Right atrium auricular region (tissue), 2 donors: Measurements from ENCODE around the gene FXYD5. TPM values are rescaled to one million over a fixed set of nuclear protein-coding genes. Genes with fewer than 3 reads are reported as not detected.

Experiments used
- DNase-seq: peaks from one replicate; pipeline ENCODE4 v3.0.0-alpha.2; 2019; ENCODE audit warnings: low spot score
- H3K27ac ChIP-seq, 2 donors: fragments of 200-600 bp; sonication (generic); 1 replicate in 1 of 2; 2 replicates in 1 of 2; pipeline ENCODE4 v1.5.1; 2016 to 2019
- H3K27me3 ChIP-seq, 2 donors: fragments of 200-600 bp; sonication (generic); one replicate each; pipeline versions ENCODE4 v1.5.1 to v1.6.0; 2017 to 2019
- H3K36me3 ChIP-seq: fragments of 200-600 bp; sonication (generic); one replicate; pipeline ENCODE4 v1.5.1; 2016
- H3K4me1 ChIP-seq, 2 donors: fragments of 200-600 bp; sonication (generic); one replicate each; pipeline versions ENCODE4 v1.5.1 to v1.6.0; 2017 to 2019
- H3K4me3 ChIP-seq, 2 donors: fragments of 200-600 bp; sonication (generic); 1 replicate in 1 of 2; 2 replicates in 1 of 2; pipeline ENCODE4 v1.5.1; 2017 to 2019; ENCODE audit warnings: mild to moderate bottlenecking in 1 of 2, moderate library complexity in 1 of 2
- H3K9me3 ChIP-seq, 2 donors: fragments of 200-600 bp; sonication (generic); one replicate each; pipeline ENCODE4 v1.5.1; 2019
- total RNA-seq, 2 donors: library from RNA; depleted of rRNA; stranded (reverse); fragments of >200 nt; gene quantifications; one replicate each; pipeline ENCODE4 v1.1.0, GENCODE V29; 2016
- TF ChIP-seq, protein P1 (sequence below), 2 donors: fragments of 200-600 bp; sonication (generic); IDR thresholded peaks; one replicate each; pipeline ENCODE4 v1.5.1; 2019; ENCODE audit warnings: antibody characterized with exemption in 2 of 2

FXYD5 gene
- total RNA-seq, 2 donors from 2014 or later: 31.3 to 77.7 TPM

DNA sequence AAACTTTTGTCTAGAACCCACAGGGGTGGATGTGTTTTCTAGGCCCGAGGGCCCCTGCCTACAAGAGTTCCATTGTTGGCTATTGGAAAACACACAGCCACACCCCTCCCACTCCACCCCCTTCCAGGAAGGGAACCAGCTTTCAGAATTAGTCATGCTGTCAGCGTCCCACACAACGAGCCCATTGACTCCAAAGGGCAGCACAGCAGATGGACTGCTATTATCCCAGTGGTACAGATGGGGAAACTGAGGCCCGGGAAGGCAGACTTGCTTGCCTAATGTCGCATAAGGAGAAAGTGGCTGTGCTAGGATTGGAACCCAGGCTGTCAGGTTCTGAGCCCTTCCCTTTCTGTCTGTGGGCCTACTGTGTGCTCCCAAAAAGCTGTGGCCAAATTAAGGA lies 47.0 kb upstream of the FXYD5 start:
- Histone ChIP-seq H3K27ac (peak overlapping the region in 1 of 2 donors; percentile 1), H3K4me3 (no peak overlapping the region), H3K36me3 (no peaks in the 10 kb centered on the region), H3K4me1 (peaks cover 0 to 6% of the 10 kb centered on the region in 2 donors), H3K9me3 (no peaks in the 10 kb centered on the region), H3K27me3 (no peaks in the 10 kb centered on the region)
- DNase-seq: peak; percentile 77
- TF ChIP-seq, protein P1, sequence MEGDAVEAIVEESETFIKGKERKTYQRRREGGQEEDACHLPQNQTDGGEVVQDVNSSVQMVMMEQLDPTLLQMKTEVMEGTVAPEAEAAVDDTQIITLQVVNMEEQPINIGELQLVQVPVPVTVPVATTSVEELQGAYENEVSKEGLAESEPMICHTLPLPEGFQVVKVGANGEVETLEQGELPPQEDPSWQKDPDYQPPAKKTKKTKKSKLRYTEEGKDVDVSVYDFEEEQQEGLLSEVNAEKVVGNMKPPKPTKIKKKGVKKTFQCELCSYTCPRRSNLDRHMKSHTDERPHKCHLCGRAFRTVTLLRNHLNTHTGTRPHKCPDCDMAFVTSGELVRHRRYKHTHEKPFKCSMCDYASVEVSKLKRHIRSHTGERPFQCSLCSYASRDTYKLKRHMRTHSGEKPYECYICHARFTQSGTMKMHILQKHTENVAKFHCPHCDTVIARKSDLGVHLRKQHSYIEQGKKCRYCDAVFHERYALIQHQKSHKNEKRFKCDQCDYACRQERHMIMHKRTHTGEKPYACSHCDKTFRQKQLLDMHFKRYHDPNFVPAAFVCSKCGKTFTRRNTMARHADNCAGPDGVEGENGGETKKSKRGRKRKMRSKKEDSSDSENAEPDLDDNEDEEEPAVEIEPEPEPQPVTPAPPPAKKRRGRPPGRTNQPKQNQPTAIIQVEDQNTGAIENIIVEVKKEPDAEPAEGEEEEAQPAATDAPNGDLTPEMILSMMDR (IDR thresholded peaks at IDR 0.05): no peak

DNA sequence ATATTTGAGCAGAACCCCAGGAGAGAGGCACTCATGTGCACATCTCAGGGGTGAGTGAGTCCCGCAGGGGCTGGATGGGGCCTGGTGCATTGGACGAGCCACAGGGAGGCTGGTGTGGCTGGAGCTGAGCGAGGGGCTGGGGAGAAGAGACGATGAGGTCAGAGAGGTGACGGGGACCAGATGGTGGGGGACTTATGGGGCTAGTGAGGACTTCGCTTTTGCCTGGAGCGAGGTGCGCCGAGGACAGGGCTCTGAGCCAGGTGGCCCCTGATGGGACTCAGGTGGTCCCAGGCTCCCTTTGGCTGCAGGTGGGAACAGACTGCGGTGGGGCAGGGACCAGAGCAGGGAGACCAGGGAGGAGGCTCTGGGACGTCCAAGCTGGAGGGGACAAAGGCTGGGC lies 45.8 kb upstream of the FXYD5 start:
- TF ChIP-seq, protein P1 (IDR thresholded peaks at IDR 0.05): no peak
- no peaks in the 10 kb centered on the region for H3K27me3 ChIP-seq
- H3K4me1 ChIP-seq: peaks cover 0 to 6% of the 10 kb centered on the region in 2 donors
- no peak overlapping the region for H3K27ac ChIP-seq
- H3K36me3 ChIP-seq: no peaks in the 10 kb centered on the region
- no peak overlapping the region for H3K4me3 ChIP-seq
- H3K9me3 ChIP-seq: no peaks in the 10 kb centered on the region
- no peak for DNase-seq

DNA sequence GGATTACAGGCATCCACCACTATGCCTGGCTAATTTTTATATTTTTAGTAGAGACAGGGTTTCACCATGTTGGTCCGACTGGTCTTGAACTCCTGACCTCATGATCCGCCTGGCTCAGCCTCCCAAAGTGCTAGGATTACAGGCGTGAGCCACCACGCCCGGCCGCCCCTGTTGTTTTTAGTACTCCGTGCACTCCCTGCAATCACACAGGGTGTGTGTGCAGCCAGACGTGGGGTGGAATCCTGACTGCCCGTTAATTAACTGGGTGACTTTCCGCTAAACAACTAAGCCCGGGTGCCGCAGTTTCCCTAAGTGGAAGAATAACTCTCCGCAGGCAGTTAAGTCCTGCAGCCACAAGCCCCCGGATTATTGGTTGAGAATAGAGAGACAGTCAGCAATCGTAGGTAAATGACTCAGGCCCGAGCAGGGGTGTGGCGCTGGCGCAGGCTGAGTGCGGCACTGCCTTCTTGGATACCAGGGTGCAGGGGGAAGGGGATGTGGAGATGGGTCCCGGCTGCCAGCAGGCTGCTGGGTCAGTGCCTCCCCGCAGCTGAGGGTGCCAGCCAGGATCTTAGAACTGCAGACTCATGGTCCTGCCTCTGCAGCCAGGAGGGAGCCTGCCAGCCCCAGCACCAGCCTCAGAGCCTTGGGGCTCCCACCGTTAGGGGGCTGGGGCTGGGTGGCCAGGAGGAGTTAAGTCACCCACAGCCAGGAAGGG lies 45.0 kb upstream of the FXYD5 start:
- Histone ChIP-seq H3K4me1 (peaks cover 0 to 10% of the 10 kb centered on the region in 2 donors), H3K9me3 (no peaks in the 10 kb centered on the region), H3K4me3 (no peak overlapping the region), H3K27ac (no peak overlapping the region), H3K36me3 (no peaks in the 10 kb centered on the region), H3K27me3 (no peaks in the 10 kb centered on the region)
- no peak for DNase-seq
- TF ChIP-seq, protein P1 (IDR thresholded peaks at IDR 0.05): no peak

DNA sequence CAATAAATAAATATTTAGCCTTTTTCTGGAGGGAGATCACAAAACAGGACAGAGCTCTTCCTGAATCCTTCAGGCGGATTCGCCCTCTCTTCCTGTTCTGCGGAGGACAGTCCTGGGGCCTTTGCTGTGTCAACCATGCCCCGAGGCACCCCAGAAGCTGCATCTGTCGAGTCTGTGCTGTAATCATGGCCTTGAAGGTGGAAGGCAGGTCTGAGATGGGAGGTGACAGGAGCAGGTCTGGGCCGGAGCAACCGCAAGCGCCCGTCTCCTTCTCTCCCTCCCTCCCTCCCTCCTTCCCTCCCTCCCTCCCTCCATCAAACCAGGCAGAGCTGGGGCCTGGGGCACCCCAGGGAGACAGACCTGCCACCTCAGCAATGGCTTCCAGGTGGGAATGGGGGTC lies 43.6 kb upstream of the FXYD5 start:
- H3K9me3 ChIP-seq: no peaks in the 10 kb centered on the region
- no peak overlapping the region for H3K27ac ChIP-seq
- H3K27me3 ChIP-seq: no peaks in the 10 kb centered on the region
- no peak overlapping the region for H3K4me3 ChIP-seq
- H3K4me1 ChIP-seq: peaks cover 0 to 18% of the 10 kb centered on the region in 2 donors
- no peaks in the 10 kb centered on the region for H3K36me3 ChIP-seq
- no peak for DNase-seq
- TF ChIP-seq, protein P1 (IDR thresholded peaks at IDR 0.05): no peak

DNA sequence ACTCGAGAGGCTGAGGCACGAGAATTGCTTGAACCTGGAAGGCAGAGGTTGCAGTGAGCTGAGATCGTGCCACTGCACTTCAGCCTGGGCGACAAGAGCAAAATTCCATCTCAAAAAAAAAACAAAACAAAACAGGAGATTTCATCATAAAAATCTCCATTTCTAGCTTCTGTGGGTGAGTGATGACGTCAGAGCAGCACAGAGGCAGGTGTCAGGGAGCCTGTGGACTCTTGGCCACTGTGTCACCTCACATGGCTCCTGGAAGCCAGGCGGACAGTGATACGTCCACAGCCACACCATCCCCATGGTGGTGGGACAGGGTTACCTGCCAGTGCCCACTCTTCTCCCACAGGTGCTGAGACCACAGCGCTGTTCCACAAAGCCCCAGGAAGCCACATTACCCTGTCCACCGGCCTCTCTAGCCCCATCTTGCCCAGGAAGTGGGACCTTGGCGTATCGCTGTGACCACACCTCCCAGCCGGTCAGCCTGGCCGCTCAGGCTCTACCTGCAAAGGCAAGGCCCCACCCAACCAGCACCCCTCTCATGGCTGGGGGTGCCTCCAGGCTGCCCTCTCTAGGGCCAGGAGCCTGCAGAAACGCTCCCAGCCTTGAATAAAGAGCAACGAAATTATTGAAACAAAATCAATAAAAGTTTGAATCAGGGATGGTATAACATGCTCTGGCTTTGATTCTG lies 41.4 kb upstream of the FXYD5 start:
- DNase-seq: no peak
- Histone ChIP-seq H3K9me3 (no peaks in the 10 kb centered on the region), H3K4me1 (peaks cover 0 to 12% of the 10 kb centered on the region in 2 donors), H3K36me3 (no peaks in the 10 kb centered on the region), H3K27ac (no peak overlapping the region), H3K4me3 (no peak overlapping the region), H3K27me3 (no peaks in the 10 kb centered on the region)
- TF ChIP-seq, protein P1 (IDR thresholded peaks at IDR 0.05): no peak
